GM12878 (cell line): ENCODE results near the gene ZNF783. TPM values are rescaled to one million over a fixed set of nuclear protein-coding genes. Genes with fewer than 3 reads are reported as not detected.
"Not testable (repeated sequence)": the region's sequence is repeated elsewhere in the genome, so short reads cannot be mapped to it uniquely, and the experiment has no call there.

Experiments used
- ATAC-seq: fragments of 200-7000 bp; cut with Tn5 transposase; 3 replicates; pipeline ENCODE4 v1.9.1; 2020; ENCODE audit warnings: mild to moderate bottlenecking, moderate library complexity
- BruUV-seq: library from RNA; stranded (reverse); fragments of 400-500 nt; replicated peaks from 2 replicates; lab custom pipeline; 2021; lab: Mats Ljungman, UMichigan
- CTCF ChIA-PET: fragments of 300-600 bp; sonication (Branson Sonifier 250); formaldehyde crosslinking; extraction: SDS; loops from one replicate; lab custom pipeline; 2021; ENCODE audit warnings: inconsistent platforms; lab: Yijun Ruan, JAX
- POLR2A ChIA-PET: fragments of 350-600 bp; formaldehyde crosslinking; extraction: SDS; loops from one replicate; lab custom pipeline; 2021; ENCODE audit warnings: inconsistent platforms; lab: Charles Lee
- RAD21 ChIA-PET: fragments of 300-600 bp; sonication (Branson Sonifier 250); formaldehyde crosslinking; loops from one replicate; lab custom pipeline; 2023; ENCODE audit warnings: antibody characterized with exemption; ENCODE audit not compliant: unreplicated experiment; lab: Charles Lee
- SMC1A ChIA-PET: fragments of 300-600 bp; sonication (Branson Sonifier 250); formaldehyde crosslinking; loops from one replicate; lab custom pipeline; 2023; ENCODE audit not compliant: unreplicated experiment, uncharacterized antibody; lab: Charles Lee
- DNase-seq: peaks from one replicate; pipeline ENCODE4 v3.0.0-alpha.2; 2011; ENCODE audit warnings: low read depth, low spot score
- FAIRE-seq: peaks from 3 replicates; lab custom pipeline; 2011; peaks lifted over from hg19 to GRCh38; lab: Jason Lieb, UNC
- H2AFZ ChIP-seq: 2 replicates; pipeline ENCODE4 v1.6.0; 2011; ENCODE audit warnings: low read depth, low read length, control low read depth; ENCODE audit not compliant: control insufficient read depth
- H3K27ac ChIP-seq: 2 replicates; pipeline ENCODE4 v1.5.1; 2011; ENCODE audit warnings: control low read depth; ENCODE audit not compliant: control insufficient read depth, insufficient read depth
- H3K27me3 ChIP-seq, 2 experiments: replicated peaks in 1 of 2; 2 replicates each; pipeline versions ENCODE4 v1.6.0 to v1.6.1; 2011; ENCODE audit warnings: low read length in 1 of 2; ENCODE audit not compliant: control insufficient read depth in 2 of 2, insufficient read depth in 2 of 2
- H3K36me3 ChIP-seq, 2 experiments: 2 replicates each; pipeline ENCODE4 v1.5.1; 2011; ENCODE audit warnings: low read length in 1 of 2; ENCODE audit not compliant: control insufficient read depth in 2 of 2, insufficient read depth in 2 of 2
- H3K4me1 ChIP-seq: 2 replicates; pipeline ENCODE4 v1.6.1; 2011; ENCODE audit warnings: mild to moderate bottlenecking, low read length, moderate library complexity, mixed read lengths; ENCODE audit not compliant: control insufficient read depth, insufficient read depth
- H3K4me2 ChIP-seq: 2 replicates; pipeline ENCODE4 v1.6.0; 2011; ENCODE audit warnings: control low read depth; ENCODE audit not compliant: control insufficient read depth, insufficient read depth
- H3K4me3 ChIP-seq: fragments of 200-600 bp; sonication (generic); 2 replicates; pipeline ENCODE4 v1.5.1; 2016
- H3K79me2 ChIP-seq: 2 replicates; pipeline ENCODE4 v1.6.0; 2011; ENCODE audit warnings: low read length; ENCODE audit not compliant: control insufficient read depth, insufficient read depth
- H3K9ac ChIP-seq: 2 replicates; pipeline ENCODE4 v1.8.0; 2011; ENCODE audit warnings: low read length, control low read depth, mixed read lengths; ENCODE audit not compliant: control insufficient read depth, insufficient read depth
- H3K9me3 ChIP-seq: replicated peaks from 3 replicates; pipeline ENCODE4 v1.5.1; 2011; ENCODE audit warnings: mild to moderate bottlenecking, low read length; ENCODE audit not compliant: control insufficient read depth, insufficient read depth
- H4K20me1 ChIP-seq: 2 replicates; pipeline ENCODE4 v1.6.0; 2011; ENCODE audit not compliant: control insufficient read depth, insufficient read depth
- IKZF2 ChIP-seq, 2 experiments: fragments of 450-650 bp; IDR thresholded peaks; 2 replicates each; pipeline ENCODE4 v1.6.1; 2017; ENCODE audit warnings: mild to moderate bottlenecking in 2 of 2, moderate library complexity in 2 of 2
- RUNX3 ChIP-seq: IDR thresholded peaks from 2 replicates; pipeline ENCODE4 v1.6.1; 2012; ENCODE audit warnings: low read length, inconsistent platforms
- YY1 ChIP-seq: IDR thresholded peaks from 2 replicates; pipeline ENCODE4 v1.6.1; 2011; ENCODE audit warnings: low read depth, mild to moderate bottlenecking, low read length
- ZBTB33 ChIP-seq: fragments of 450-650 bp; IDR thresholded peaks from 2 replicates; pipeline ENCODE4 v1.6.1; 2017; ENCODE audit warnings: mild to moderate bottlenecking
- WGBS: methylation state at CpG from one replicate; pipeline ENCODE4 v1.1.6; 2016; ENCODE audit warnings: low lambda C conversion rate; ENCODE audit not compliant: insufficient replicate concordance, insufficient coverage; ENCODE audit errors: missing lambda C conversion rate; 5-methylcytosine and 5-hydroxymethylcytosine counted together
- in situ Hi-C: fragments of 300-500 bp; cut with MboI; formaldehyde crosslinking; loops from 9 replicates; pipeline ENCODE4 v1.14.3; 2018; ENCODE audit warnings: mixed read lengths
- intact Hi-C: fragments of 100-400 bp; cut with micrococcal nuclease; formaldehyde crosslinking; loops from one replicate; pipeline ENCODE4 v1.14.2; 2022; ENCODE audit not compliant: unreplicated experiment
- polyA plus RNA-seq, 11 experiments: library from polyadenylated mRNA; depleted of rRNA in 4 of 11; unstranded in 6 of 11; stranded (reverse) in 5 of 11; fragments of >200 nt; fragmentation: Nextera tagmentation in 4 of 11; fragmentation: Illumina TruSeq in 1 of 11; extraction: Ambion mirVana in 4 of 11; extraction: Trizol in 1 of 11; gene quantifications; 1 replicate in 1 of 11; 2 replicates in 10 of 11; pipeline versions ENCODE4 v1.2.1 to v1.2.3, GENCODE V29; 2011 to 2016; ENCODE audit warnings: inconsistent platforms in 2 of 11, missing spikeins in 2 of 11, low read depth in 1 of 11
- total RNA-seq, 4 experiments: library from RNA; depleted of rRNA in 3 of 4; stranded (reverse); fragments of >200 nt in 3 of 4; fragmentation: Illumina TruSeq in 1 of 4; extraction: Trizol in 1 of 4; gene quantifications; 2 replicates each; pipeline versions ENCODE4 v1.2.1 to v1.2.3, GENCODE V29; 2013 to 2021

The ZNF783 gene
- total and polyA plus RNA-seq, 10 of the 15 experiments (the other 5 are each of a cell fraction or from before 2014, with no cell fraction given), result 2.0 to 14.4 (median 6.4) TPM

- WGBS, result 50% methylated on average over 5 of the region's 5 CpGs
- FAIRE-seq (no peak), DNase-seq (no peak), ATAC-seq (peak; percentile 26)
- BruUV-seq, result no TSS peak
- peaks cover 19% of the 10 kb centered on the region for H3K79me2 ChIP-seq
- no peaks in the 10 kb centered on the region for H3K27me3 ChIP-seq
- peak overlapping the region; percentile 22; the same call in 1 of the 2 replicates for H3K27ac ChIP-seq
- peaks cover 15% of the 10 kb centered on the region for H3K4me1 ChIP-seq
- TF ChIP-seq RUNX3, result no peak
- no peak for TF ChIP-seq ZBTB33
- peak in 1 of 2 experiments; percentile 19; a peak in 1 of 4 replicates for TF ChIP-seq IKZF2 (IDR thresholded peaks at IDR 0.05)
- H3K36me3 ChIP-seq, result peaks cover 0 to 3% of the 10 kb centered on the region in 2 experiments; a peak in 1 of 4 replicates
- CTCF ChIA-PET, result interaction anchor here (0.6 to 1.9 kb wide), 3 partner anchors 16 to 374 kb away, joined by 3 to 5 read pairs (median 4); partner anchors contain the start of gene ZNF783
- H2AFZ ChIP-seq, result no peak overlapping the region
- RAD21 ChIA-PET, result no interaction called here
- intact Hi-C loops (no loop called here), in situ Hi-C loops (no loop called here)
- no peak overlapping the region for H3K4me2 ChIP-seq
- no peak overlapping the region for H3K4me3 ChIP-seq
- SMC1A ChIA-PET, result no interaction called here
- H4K20me1 ChIP-seq, result no peaks in the 10 kb centered on the region
- H3K9ac ChIP-seq, result no peak overlapping the region
- no peaks in the 10 kb centered on the region; the same call in 2 of the 3 replicates for H3K9me3 ChIP-seq
- POLR2A ChIA-PET, result interaction anchor here (0.7 to 1.3 kb wide), 2 partner anchors 28 to 50 kb away, joined by 3 read pairs; partner anchors contain the start of gene ZNF282
Observed at GRCh38 chr7:149245744-149246143, 16.3 kb upstream of the ZNF783 start.

GRCh38 chr7:149248777-149249176 is 13.2 kb upstream of the ZNF783 start:
- ChIA-PET POLR2A (no interaction called here), CTCF (interaction anchor here (1.2 to 2.0 kb wide), 3 partner anchors 12 to 14 kb away, joined by 3 to 13 read pairs (median 4); partner anchors contain the start of gene ZNF783), SMC1A (interaction anchor here (1.2 kb wide), 1 partner anchor 10 kb away, joined by 3 read pairs; no protein-coding TSS in a partner anchor), RAD21 (interaction anchor here (0.9 kb wide), 1 partner anchor 8 kb away, joined by 3 read pairs; no protein-coding TSS in a partner anchor)
- in situ Hi-C loops, result no loop called here
- no TSS peak for BruUV-seq
- Histone ChIP-seq H3K9ac (no peak overlapping the region), H3K9me3 (no peaks in the 10 kb centered on the region; the same call in 2 of the 3 replicates), H3K79me2 (peaks cover 12% of the 10 kb centered on the region), H3K27ac (0 out of 2 replicates have a peak overlapping the region, but pooled peaks have one; percentile 10), H3K27me3 (no peaks in the 10 kb centered on the region), H2AFZ (no peak overlapping the region), H3K4me3 (0 out of 2 replicates have a peak overlapping the region, but pooled peaks have one; percentile 3), H4K20me1 (no peaks in the 10 kb centered on the region), H3K4me2 (peak overlapping the region; percentile 34), H3K4me1 (peaks cover 13% of the 10 kb centered on the region), H3K36me3 (peaks cover 9 to 10% of the 10 kb centered on the region in 2 experiments)
- intact Hi-C loops, result no loop called here
- no peak for FAIRE-seq
- DNase-seq, result no peak
- ATAC-seq, result peak; percentile 32; the same call in 2 of the 3 replicates
- TF ChIP-seq RUNX3 (peak; percentile 67), YY1 (no peak)
- whole genome bisulfite sequencing, result 43% methylated on average over 3 of the region's 3 CpGs

- H2AFZ ChIP-seq, ATAC-seq, in situ Hi-C loops, H3K9me3 ChIP-seq, H3K4me3 ChIP-seq, H4K20me1 ChIP-seq, FAIRE-seq, H3K4me2 ChIP-seq, DNase-seq, H3K27me3 ChIP-seq, H3K9ac ChIP-seq, H3K27ac ChIP-seq, intact Hi-C loops, BruUV-seq: not testable (repeated sequence)
- RAD21 ChIA-PET, result interaction anchor here (0.8 to 1.2 kb wide), 2 partner anchors 8 to 12 kb away, joined by 3 read pairs; partner anchors contain the start of gene ZNF783
- peaks cover 13% of the 10 kb centered on the region for H3K4me1 ChIP-seq
- 97% methylated on average over 18 of the region's 18 CpGs for WGBS
- SMC1A ChIA-PET, result interaction anchor here (1.2 kb wide), 1 partner anchor 9 kb away, joined by 3 read pairs; no protein-coding TSS in a partner anchor
- H3K79me2 ChIP-seq, result peaks cover 12% of the 10 kb centered on the region
- peaks cover 11 to 16% of the 10 kb centered on the region in 2 experiments for H3K36me3 ChIP-seq
- POLR2A ChIA-PET, result interaction anchor here (0.6 kb wide), 1 partner anchor 11 kb away, joined by 3 read pairs; no protein-coding TSS in a partner anchor
- CTCF ChIA-PET, result interaction anchor here (0.6 to 2.0 kb wide), 2 partner anchors 11 to 36 kb away, joined by 3 to 13 read pairs; partner anchors contain the start of gene ZNF783
Observed at GRCh38 chr7:149250151-149250550, 11.8 kb upstream of the ZNF783 start.
